HG03354 (cell line): Measurements from ENCODE around the gene CYP2S1.
"Not testable (repeated sequence)": the region's sequence is repeated elsewhere in the genome, so short reads cannot be mapped to it uniquely, and the experiment has no call there.

Experiments
- ATAC-seq: cut with Tn5 transposase; IDR thresholded peaks from one replicate; pipeline ENCODE4 v1.9.1; 2021; ENCODE audit warnings: mild to moderate bottlenecking; ENCODE audit not compliant: unreplicated experiment, poor library complexity, severe bottlenecking

CYP2S1 gene, protein sequence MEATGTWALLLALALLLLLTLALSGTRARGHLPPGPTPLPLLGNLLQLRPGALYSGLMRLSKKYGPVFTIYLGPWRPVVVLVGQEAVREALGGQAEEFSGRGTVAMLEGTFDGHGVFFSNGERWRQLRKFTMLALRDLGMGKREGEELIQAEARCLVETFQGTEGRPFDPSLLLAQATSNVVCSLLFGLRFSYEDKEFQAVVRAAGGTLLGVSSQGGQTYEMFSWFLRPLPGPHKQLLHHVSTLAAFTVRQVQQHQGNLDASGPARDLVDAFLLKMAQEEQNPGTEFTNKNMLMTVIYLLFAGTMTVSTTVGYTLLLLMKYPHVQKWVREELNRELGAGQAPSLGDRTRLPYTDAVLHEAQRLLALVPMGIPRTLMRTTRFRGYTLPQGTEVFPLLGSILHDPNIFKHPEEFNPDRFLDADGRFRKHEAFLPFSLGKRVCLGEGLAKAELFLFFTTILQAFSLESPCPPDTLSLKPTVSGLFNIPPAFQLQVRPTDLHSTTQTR

DNA sequence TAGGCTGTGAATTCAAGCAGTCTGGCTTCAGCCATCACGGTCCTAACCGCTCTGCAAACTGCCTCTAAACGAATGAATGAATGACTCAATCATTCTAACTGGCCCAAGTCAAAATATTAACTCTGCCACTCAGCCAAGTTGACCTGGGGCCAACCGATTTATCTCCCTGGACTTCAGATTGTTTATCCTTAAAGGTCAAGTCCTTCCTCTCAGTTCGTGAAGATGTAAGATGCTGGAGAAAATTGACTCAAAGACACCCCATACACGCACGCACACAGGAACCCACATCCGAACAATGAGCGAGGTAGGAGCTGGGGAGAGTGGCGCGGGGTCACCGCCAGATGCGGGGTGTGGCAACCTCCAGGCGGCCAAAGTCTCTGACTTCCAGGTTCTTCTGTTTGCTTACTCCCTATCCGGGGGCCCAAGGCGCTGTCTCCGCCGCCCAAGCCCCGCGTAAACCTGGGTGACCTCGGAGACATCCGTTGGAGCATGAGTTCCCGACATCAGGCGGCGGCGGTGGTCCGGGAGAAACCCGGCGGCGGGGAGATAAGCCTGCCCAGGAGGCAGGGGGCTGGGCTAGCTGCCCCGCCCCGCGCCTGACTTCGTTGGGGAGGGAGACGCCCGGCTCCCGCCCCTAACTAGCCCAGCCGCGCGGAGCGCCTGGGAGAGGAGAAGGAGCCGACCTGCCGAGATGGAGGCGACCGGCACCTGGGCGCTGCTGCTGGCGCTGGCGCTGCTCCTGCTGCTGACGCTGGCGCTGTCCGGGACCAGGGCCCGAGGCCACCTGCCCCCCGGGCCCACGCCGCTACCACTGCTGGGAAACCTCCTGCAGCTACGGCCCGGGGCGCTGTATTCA is at the start of gene CYP2S1:
CYP2S1 (plus strand) TSS at position 646 of the 856 bp plus-strand sequence; CDS start at position 692, 46 bp downstream.
- ATAC-seq: no peak

DNA sequence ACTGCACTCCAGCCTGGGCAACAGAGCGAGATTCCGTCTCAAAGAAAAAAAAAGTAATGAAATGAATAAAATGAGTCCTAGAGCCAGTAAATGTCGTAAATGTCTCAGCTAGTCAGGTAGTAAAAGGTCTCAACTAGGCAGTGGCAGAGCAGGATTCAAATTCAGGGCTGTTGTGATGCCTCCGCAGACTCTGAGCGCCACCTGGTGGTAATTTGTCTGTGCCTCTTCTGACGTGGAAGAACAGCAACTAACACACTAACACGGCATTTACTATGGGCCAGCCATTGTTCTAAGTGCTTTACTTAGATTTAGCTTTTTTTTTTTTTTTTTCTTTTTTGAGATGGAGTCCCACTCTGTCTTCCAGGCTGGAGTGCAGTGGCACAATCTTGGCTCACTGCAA is 48.6 kb upstream of the CYP2S1 start:
- no peak for ATAC-seq

DNA sequence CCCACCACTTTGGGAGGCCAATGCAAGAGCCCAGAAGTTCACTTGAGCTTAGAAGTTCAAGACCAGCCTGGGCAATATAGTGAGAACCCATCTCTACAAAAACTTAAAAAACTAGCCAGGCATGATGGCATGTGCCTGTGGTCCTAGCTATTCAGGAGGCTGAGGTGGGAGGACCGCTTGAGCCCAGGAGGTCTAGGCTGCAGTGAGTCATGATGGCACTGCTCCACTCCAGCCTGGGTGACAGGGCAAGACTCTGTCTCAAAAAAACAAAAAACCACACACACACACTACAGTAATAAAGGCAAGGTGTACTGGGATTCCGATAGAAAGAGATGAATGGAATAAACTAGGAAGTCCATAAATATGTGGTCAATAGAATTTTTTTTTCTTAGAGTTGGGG is 43.2 kb upstream of the CYP2S1 start:
- ATAC-seq: no peak

DNA sequence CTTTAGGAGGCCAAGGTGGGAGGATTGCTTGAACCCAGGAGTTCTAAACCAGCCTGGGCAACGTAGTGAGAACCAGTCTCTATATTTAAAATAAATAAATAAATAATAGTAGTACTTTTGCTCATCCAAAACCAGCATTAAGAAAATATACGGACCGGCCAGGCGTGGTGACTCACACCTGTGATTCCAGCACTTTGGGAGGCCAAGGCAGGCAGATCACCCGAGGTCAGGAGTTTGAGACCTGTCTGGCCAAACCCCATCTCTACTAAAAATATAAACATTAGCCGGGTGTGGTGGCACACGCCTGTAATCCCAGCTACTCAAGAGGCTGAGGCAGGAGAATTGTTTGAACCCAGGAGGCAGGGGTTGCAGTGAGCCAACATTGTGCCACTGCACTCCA is 42.0 kb upstream of the CYP2S1 start:
- ATAC-seq: not testable (repeated sequence)

DNA sequence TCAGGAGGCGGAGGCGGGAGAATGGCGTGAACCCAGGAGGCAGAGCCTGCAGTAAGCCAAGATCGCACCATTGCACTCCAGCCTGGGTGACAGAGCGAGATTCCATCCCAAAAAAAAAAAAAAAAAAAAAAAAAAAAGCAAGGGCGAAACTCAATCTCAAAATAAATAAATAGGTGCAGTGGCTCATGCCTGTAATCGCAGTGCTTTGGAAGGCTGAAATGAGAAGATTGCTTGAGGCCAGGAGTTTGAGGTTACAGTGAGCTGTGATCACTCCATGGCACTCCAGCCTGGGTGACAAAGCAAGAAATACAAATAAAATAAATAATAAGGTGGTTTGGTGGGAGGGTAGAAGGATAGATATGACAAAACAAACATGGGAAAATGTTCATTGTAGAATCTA is 39.0 kb upstream of the CYP2S1 start:
- ATAC-seq: no peak

DNA sequence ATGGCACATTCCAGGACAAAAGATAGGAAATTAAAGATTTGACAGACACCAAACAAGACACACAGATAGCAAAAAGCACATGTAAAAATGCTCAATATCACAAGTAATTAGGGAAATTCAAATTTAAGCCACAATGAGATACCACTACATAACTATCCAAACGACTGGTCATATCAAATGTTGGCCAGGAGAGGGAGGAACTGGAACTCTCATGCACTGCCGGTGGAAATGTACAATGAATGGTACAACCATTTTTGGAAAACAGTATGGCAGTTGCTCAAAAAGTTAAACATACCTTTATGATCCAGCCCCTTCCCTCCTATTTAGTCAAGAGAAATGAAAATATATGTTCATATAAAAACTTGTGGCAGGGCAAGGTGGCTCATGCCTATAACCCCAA is 36.8 kb upstream of the CYP2S1 start:
- no peak for ATAC-seq

DNA sequence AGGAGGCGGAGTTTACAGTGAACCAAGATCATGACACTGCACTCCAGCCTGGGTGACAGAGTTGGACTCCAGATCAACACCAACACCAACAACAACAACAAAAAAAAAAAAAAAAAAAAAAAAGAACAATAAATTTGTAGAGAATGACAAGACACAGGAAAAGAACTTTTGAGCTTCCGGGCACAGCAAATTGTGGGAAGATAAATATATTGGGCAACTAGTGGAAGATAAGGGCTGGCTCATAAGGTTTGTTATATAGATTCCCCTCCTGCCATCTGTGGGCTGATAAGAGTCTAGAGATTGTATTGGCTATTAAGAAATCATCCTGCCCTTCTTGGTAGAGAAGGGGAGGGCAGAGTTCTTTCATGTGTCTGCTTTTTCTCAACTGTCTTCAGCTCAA is 33.1 kb upstream of the CYP2S1 start:
- ATAC-seq: no peak

DNA sequence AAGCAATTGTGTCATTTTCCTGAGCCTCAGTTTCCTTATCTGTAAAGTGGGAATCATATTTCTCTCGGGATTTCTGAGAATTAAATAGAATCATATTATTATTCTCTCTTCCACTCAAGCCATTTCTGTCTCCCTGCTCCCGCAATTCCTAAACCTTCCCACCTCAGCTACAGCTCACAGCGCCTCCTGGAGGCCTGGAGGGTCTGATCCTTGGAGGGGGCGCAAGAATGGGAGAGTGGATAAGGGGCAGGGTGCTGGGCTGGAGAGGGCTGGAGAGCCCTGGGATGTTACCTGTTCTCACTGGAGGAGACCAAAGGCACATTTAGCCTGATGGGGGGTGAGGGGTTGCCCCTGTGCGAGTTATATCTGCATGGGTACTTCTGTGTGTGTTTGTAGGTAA is 31.1 kb upstream of the CYP2S1 start:
- no peak for ATAC-seq

DNA sequence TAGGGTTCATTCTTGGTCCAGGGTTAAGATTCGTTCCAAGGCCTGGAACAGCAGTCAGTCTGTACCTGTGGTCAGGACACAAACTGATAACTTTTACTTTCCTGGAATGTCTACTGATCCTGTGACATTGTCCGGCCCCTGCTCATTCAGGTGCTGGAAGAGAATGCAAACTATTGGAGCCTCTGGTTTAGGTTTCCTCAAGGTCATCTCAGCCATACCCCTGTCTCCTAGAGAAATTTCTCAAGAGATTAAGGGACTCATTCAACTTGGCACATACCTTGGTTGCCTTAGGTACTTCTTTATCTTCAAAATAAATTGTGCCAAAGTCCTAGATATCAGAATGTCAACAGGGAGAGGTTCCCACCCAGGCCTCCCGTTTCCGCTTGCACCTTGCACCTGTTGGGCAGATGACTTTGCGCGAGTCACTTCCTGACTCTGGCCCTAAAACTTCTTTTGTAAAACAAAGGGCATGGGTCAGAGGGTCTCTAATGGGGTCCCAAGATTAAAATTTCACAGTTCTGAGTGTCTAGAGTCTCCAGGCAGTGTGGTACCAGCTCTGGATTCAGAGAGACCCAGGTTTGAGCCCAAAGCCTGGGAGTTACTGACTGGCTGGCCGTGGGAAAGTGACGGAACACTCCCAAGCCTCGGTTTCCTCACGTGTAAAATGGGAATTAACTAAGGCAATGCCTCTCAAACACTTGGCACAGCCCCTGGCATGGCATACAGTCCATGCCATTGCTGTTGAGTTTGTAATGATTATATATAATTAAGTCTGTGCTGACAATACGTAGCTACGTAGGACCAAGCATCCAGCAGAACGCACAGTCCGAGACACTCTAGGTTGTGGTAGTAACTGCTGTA is 25.8 kb upstream of the CYP2S1 start:
- ATAC-seq: no peak

DNA sequence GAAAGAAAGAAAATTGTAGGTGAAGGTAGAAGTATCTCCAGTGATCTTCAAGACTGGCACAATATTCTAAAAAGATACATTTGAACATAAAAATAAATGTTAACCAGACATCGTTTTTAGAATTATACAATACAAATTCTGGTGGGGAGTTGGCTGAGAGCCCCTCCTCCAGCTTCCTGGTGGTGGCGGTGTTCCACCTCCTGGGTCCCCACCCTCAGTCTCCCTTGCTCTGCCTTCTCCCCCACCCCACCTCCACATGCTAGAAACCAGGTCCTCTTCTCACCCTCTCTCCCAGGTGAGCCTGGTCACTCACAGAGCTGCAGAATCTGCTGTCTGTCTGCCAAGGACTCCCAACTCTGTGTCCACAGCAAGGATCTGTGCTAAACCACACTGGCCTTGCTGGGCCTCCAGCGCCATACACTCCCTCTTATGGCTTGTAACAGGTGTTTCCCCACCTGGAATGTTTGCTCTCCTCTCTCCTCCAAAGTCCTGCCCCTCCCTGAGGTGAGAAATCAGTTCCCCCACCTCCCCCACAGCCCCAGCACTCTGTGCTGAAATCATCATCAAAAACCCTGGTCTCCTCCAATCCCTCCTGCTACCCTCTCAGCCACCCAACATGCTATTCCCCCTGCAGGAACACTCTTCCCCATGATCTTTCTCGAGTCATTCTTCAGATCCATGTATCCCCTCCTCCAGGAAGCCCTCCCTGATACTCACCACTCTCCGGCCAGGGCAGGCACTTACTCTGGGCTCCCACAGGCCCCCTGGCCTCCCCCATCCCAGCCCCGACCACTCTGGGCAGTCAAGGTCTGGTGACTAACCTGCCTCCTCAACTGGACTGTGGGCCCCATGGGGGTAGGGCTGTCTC is 20.5 kb upstream of the CYP2S1 start:
- no peak for ATAC-seq

DNA sequence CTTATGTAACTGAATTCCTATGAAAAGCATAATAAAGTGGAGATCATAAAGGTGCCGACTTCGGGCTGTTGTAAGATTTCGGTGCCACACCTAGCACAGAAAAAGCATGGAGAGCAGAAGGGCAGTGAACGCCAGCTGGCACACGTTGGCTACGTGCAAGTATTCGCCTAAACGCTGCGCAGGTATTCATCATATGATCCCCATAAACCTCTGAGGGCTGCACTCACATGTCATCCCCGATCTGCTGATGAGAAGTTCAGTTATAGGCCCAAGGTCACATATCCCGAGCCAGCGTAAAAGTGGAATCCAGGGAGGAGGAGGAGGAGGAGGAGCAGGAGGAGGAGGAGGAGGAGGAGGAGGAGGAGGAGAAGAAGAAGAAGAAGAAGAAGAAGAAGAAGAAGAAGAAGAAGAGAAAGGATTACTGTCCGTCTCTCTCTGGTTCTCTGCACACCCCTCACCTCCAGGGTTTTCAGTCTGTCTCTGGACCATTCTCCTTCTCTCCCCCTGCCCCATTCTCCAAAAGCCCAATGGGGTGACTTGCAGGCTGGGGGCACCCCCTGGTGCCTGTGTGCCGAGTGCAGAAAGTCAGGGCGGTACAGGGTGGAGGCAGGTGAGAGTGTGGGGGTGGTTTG is 18.6 kb upstream of the CYP2S1 start:
- ATAC-seq: no peak

DNA sequence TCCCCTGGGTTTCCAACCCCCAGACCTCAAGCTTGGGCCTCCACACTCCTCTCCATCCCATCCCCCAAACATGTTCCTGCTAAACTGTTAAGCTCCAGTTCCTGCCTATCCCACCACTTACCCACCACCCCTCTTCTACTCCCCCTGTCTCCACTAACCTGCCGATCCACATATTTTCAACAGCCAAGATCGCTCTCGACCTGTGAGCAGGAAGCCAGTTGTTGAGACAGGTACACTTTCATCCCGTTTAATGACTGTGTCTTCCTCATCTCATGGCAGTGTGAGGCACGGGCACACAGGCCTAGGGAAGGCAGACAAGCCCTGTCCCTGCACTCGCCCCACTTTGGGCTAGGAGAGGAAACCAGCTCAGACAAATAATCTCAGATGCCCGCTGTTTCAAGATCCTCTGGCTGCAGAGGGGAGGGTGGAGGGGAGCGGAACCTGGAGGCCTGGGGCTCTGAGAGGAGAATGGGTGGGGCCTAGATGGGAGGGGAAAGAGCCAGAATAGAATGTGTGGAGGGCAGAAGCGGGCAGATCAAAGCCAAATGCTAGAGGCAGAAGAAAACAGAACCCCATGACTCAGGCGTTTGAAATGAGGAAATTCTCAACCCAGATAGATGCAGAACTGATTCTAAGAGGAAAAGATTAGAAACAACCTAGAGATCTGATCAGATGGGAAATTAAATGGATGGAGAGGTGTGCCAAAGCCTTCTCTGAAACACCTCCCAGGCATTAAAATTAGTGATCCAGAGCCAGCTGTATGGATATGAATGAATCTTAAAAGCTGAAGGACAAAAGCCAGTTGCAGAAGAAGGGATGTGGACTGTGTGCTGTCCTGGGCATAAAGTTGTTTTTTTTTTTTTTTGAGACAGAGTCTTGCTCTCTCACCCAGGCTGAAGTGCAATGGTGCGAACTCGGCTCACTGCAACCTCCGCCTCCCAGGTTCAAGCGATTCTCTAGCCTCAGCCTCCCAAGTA is 16.9 kb upstream of the CYP2S1 start:
- no peak for ATAC-seq

DNA sequence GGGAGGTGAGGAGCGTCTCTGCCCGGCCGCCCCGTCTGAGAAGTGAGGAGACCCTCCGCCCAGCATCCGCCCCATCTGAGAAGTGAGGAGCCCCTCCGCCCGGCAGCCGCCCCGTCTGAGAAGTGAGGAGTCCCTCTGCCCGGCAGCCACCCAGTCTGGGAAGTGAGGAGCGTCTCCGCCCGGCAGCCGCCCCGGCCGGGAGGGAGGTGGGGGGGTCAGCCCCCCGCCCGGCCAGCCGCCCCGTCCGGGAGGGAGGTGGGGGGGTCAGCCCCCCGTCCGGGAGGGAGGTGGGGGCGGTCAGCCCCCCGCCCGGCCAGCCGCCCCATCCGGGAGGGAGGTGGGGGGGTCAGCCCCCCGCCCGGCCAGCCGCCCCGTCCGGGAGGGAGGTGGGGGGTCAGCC is 12.8 kb upstream of the CYP2S1 start:
- not testable (repeated sequence) for ATAC-seq

DNA sequence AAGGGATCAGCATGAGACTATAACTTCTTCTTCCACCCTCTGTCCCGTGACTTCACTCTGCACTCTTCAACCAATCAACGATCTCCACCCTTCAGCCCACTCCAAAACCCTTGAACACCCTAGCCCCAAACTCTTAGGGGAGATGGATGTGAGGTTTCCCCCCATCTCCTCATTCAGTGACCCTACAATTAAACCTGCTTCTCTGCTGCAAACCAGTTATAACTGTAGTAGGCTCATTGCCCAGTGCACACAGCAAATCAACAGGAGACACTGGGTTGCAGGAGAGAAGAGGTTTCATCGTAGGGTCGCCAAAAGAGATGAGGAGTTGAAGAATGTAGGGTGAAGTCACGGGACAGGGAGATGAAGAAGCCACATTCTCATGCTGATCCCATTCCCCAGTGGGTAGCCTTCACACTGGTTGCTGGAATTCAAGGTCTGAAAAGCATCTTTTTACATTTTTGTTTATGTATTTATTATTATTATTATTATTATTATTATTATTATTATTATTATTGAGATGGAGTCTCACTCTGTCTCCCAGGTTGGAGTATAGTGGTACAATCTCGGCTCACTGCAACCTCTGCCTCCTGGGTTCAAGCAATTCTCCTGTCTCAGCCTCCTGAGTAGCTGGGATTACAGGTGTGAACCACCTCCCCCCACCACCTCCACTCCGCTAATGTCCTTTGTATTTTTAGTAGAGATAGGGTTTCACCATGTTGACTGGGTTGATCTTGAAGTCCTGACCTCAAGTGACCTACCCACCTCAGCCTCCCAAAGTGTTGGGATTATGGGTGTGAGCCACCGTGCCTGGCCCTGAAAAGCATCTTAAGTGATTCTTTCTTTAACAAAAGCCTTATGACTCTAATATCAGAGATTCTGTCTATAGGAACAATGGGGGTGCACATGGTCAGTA is 5.8 kb upstream of the CYP2S1 start:
- ATAC-seq: no peak

DNA sequence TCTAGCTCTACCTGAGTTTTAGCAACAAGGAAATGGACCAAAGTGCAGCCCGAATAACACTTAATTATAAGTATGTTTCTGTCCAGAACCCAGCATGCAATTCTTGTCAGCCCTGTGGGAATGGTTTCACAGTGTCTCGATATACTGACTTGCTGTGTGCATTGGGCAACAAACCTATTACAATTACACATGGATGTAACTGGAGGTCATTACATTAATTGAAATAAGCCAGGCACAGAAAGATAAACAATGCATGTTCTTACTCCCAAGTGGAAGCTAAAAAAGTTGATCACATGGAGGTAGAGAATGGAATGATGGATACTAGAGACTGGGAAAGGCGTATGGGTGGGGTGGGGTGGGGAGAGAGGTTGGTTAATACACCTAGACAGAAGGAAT is 5.1 kb upstream of the CYP2S1 start:
- ATAC-seq: no peak

DNA sequence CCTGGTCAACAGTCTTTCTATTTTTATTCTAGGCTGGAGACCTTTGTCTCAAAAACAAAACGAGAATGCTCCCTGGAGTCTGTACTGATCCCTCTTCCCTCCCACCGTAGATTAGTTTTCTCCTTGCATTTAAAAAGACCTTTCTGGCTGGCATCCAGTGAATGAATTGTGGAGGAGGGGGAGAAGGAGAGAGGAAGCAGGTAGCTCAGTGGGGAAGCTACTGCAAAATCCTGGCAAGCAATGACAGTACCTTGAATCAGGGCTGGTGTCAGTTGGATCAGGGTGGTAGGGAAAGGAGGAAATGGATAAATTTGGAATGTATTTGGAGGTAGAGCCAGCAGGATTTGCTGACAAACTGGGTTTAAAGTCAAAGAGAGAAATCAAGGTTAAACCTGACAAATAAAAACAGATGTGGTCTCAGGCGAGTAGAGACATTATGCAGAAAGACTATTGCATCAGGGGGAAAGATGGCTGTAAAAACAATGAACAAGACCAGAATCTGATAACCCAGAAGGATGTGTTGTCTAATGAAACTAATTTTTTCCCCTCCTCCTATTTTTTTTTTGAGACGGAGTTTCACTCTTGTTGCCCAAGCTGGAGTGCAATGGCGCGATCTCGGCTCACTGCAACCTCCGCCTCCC is 3.5 kb upstream of the CYP2S1 start:
- no peak for ATAC-seq
